DMS153 treated with DMSO at 0.1 percent for 48 hours (cell line): Measurements from ENCODE around the gene SLC7A8.

ENCODE experiments used
- DNase-seq: peaks from one replicate; lab custom pipeline; 2025; ENCODE audit not compliant: unreplicated experiment; lab: John Stamatoyannopoulos, UW

SLC7A8 gene

DNA sequence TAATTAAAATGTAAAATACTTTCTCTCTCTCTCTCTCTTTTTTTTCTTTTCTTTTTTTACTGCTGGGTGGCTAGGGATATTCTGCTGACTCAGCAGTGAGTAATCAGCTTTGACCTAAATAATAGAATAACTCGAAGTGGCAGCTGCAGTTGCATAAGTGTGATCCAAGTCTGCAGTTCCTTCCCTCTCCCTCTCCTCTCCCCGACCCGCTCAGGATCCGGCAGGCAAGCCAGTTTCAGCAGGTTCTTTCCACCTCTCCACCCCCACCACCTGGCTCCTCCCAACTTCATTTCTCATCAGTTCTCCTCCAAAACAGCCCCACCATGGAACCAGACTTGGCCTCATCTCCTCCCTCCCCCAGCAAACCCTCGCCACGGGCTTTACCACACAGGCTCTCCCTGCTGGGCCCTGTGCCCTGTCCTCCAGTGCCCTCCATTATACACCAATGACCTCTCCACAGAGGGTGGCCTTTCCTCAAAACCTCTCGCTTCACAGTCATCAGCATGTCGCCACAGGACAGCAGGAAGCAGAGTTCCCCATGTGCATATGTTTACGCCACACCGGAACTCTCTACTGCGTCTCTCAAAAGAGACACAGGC, 22.4 kb downstream of the SLC7A8 start:
- no peak for DNase-seq

DNA sequence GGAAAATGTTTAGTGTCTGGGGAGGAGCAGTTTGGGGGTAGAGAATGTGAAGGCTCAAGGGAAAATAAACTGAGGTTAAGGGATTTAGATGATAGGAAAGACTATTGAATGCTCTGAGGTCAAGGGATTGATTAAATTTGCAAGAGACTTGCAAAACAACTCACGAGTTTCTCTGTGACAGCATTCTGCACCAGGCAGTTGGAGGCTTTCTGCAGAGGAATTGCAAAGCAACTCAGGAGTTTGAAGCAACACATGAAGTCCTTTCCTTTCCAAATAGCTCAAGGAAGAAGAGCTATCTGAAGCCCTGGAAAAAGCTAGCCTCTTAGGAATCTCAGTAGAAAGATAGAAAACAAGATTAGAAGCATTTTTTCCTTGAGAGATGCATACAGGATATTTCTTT, 23.9 kb downstream of the SLC7A8 start:
- no peak for DNase-seq

- no peak for DNase-seq
Measured at GRCh38 chr14:23158779-23159178, 24.7 kb downstream of the SLC7A8 start.

GRCh38 chr14:23154964-23155587, 28.4 kb downstream of the SLC7A8 start:
- DNase-seq: no peak

DNA sequence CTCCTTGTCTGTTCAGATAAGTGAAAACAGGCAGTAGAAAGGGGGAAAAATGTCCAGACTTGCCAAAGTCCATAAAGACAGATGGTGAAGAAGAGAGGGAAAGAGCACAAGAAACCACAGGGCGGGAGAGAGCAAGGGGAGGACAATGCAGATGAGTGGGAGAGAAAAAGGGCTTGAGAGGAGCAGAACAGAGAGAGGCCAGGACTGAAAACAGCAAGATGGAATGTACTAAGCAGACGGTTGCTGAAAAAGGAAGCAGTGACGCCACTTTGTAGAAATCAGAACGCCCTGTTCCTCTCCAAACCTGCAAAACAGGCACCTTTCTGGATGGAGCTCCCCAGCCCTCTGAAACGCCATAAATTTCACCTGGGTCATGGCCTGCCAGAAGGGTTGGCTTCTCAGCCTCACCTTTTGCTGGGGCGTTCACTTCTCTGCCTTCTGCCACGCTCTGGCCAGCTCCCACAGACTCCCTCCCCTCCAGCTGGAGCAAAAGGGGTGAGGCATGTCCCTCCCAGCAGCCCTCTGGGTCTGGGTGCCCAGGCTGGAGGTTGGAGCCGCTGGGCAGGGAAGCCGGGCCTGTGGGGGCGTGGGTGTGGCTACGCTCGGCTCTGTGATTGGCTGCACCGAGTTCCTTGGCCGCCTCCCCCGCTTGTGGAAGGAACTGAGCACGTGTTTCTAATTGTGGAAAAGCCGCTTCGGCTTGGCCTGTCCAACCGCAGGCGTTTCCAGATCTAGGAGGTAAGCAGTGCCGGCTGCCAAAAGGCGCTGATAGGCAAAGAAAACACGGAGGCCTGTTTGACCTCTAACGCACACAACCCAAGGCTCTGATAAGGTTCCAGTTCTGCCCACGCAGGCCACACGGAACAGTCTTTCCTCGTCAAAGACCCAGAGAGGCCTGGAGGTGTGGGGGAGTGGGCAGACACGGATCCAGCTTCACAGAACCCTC, 29.3 kb downstream of the SLC7A8 start:
- no peak for DNase-seq

DNA sequence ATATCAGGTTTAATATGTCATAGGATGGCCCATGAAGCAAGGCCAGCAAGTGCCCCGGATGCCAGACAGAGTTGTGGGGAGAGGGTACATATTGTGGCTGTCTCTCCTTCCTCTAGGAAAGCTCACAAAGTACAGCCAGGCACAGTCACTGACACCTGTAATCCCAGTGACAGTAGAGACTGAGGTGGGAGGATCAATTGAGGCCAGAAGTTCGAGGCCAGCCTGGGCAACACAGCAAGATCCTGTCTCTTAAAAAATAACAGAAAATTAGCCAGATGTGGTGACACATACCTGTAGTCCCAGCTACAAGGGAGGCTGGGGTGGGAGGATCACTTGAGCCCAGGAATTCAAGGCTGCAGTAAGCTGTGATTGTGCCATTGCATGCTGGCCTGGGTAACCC, 32.1 kb downstream of the SLC7A8 start:
- no peak for DNase-seq

DNA sequence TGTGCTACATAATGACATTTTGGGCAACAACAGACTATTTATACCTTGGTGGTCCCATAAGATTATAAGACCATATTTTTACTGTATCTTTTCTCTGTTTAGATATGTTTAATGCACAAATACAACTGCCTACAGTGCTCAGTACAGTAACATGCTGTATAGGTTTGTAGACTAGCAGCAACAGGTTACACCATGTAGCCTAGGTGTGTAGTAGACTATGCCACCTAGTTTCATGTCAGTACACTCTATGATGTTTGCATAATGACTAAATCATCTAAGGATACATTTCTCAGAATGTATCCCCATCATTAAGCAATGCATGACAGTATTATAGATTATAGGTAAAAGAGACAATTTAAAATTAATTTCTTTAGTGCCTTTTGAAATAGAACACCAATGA, 33.7 kb downstream of the SLC7A8 start:
- DNase-seq: no peak

GRCh38 chr14:23148591-23149249, 34.7 kb downstream of the SLC7A8 start:
- DNase-seq: no peak

DNA sequence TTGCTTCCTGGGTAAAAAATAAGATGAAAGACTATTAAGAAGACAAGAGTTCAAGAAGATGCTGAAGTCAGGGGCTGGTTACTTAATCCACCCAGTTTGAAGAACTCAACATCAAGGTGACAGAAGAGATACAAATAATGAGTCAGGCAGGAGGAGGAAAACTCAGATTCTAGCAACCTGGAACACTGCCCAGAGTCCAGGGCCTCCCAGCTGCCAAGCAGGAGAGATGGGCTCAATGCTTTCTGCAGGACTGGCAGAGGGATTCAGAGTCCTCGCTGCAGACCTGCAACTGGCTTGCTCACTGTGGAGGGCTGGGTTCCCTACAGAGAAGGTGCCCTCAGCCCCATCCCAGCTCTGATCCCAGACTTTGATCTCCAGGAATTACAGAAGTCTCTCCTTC, 35.8 kb downstream of the SLC7A8 start:
- DNase-seq: no peak

DNA sequence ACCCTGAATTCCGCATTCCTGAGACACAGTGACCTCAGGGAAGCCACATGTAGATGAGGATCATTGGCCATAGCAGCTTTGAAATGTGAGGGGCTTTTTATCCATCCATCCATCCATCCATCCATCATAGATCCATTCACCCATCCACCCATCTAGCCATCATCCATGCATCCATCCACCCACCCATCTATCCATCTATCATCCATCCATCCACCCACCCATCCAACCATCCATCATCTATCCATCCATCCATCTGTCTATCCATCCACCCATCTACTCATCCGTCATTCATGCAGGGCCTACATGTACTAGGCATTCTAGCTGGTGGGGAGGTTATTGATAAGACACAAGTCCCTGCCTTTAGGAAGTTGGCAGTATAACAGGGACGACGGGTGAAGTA, 36.5 kb downstream of the SLC7A8 start:
- DNase-seq: no peak

- DNase-seq: no peak
Measured at GRCh38 chr14:23146351-23146910, 37.0 kb downstream of the SLC7A8 start.

DNA sequence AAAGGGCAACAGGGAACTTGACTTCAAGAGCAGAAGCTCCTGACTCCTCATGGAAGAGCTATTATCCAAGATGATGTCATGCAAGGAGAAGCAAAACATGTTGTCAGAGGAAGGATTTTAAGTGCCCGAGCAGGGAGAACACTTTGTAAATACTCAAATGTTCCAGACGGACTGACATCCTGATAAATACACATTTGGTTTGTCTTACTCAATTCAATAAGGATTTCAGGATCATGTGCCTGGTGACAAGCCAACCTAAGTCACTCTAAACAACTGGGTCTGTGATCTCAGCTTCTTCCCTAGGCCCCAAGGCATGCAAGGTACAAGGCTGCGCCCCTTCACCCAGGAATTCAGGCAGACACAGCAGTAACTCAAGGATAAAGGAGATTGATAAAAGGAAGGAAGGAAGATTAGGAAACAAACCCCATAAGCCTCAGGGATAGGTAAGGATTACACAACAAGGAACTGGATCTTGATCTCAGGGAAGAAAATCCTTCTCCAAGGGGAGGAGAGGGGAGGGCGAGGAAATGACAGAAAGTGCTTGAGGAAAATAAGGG, 37.6 kb downstream of the SLC7A8 start:
- DNase-seq: no peak

- no peak for DNase-seq
Measured at GRCh38 chr14:23143911-23144310, 39.5 kb downstream of the SLC7A8 start.

DNA sequence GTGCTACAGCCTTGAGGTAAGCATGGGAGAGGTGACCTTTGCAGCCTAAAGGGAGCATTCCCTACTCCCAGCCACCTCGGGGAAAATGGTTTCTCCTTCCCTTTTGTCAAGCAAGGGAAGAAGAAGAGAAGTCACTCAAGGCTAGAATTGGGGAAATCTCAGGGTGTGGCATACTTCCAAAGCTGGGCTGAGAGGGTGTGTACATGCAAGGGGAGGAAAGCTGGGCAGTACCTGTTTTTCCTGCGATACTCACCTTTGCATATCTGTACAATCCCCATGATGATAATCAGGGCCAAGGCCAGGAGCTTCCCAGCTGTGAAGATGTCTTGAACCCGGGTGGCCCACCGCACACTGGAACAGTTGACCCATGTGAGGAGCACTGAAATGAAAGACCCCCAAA, 40.6 kb downstream of the SLC7A8 start:
- DNase-seq: no peak

GRCh38 chr14:23141706-23142444, 41.6 kb downstream of the SLC7A8 start:
- no peak for DNase-seq

DNA sequence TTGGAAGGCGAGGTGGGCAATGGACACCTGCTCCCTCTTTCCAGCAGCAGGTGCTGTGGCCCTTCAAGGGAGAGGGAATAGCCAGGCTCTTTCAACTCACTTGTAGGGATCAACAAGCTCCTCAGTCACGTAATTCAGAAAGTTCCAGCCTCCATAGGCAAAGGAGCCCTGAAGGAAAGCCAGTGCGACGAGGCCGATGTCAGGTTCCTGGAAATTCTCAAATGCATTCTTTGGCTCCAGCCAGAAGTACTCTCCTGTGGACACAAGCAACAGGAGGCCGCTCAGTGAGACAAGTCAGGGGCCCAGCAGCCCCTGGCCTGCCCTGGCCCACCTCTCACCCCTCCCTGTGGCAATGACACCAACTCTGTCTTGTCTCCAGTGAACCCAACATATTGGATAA, 43.1 kb downstream of the SLC7A8 start:
- DNase-seq: no peak

DNA sequence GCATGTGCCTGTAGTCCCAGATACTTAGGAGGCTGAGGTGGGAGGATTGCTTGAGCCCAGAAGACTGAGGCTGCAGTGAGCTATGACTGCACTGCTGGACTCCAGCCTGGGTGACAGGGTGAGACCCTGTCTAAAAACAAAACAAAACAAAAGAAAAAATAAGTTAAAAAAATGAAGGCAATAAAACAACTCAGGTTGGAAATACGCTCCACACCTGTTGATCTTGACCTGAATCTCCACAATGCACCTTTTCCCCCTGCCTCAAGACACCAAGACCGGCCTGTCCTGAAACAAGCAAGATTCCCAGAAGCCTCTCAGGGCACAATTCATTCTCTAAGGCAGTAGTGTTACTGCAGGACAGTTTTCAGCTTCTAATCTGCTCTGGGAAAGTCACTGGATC, 43.6 kb downstream of the SLC7A8 start:
- DNase-seq: no peak

- no peak for DNase-seq
Measured at GRCh38 chr14:23137813-23138535, 45.5 kb downstream of the SLC7A8 start.

GRCh38 chr14:23137192-23137812, 46.2 kb downstream of the SLC7A8 start:
- DNase-seq: no peak
